NCI-H345 treated with DMSO at 0.1 percent for 48 hours (cell line): ENCODE measurements around the gene KLHDC9.

Experiments used
- DNase-seq: peaks from one replicate; lab custom pipeline; 2025; ENCODE audit not compliant: unreplicated experiment; lab: John Stamatoyannopoulos, UW

KLHDC9 gene

GRCh38 chr1:161130266-161130665 is 32.1 kb downstream of the KLHDC9 start:
- DNase-seq = no peak

GRCh38 chr1:161131523-161132409 is 33.6 kb downstream of the KLHDC9 start:
- DNase-seq = no peak

- peak; percentile 93 for DNase-seq
Measured at GRCh38 chr1:161132410-161133219, 34.5 kb downstream of the KLHDC9 start, which contains the start of gene DEDD. DEDD (minus strand) TSS chr1:161132667; CDS start chr1:161124462, 8,205 bp downstream.

- no peak for DNase-seq
Measured at GRCh38 chr1:161133220-161133740, 35.1 kb downstream of the KLHDC9 start.

GRCh38 chr1:161137881-161138280 is 39.7 kb downstream of the KLHDC9 start:
- DNase-seq = no peak

- no peak for DNase-seq
Measured at GRCh38 chr1:161138431-161138830, 40.3 kb downstream of the KLHDC9 start.

- no peak for DNase-seq
Measured at GRCh38 chr1:161139766-161140165, 41.6 kb downstream of the KLHDC9 start.

- no peak for DNase-seq
Measured at GRCh38 chr1:161140755-161141400, 42.7 kb downstream of the KLHDC9 start.

GRCh38 chr1:161145832-161146231 is 47.7 kb downstream of the KLHDC9 start:
- no peak for DNase-seq
